GM19351 (cell line): ENCODE measurements around the gene ATRX.
"Not testable (repeated sequence)": the region's sequence is repeated elsewhere in the genome, so short reads cannot be mapped to it uniquely, and the experiment has no call there.

Experiments used
- ATAC-seq: cut with Tn5 transposase; IDR thresholded peaks from one replicate; pipeline ENCODE4 v1.9.1; 2021; ENCODE audit warnings: mild to moderate bottlenecking, moderate library complexity; ENCODE audit not compliant: unreplicated experiment

ATRX gene

GRCh38 chrX:77731821-77732419 lies 54.1 kb downstream of the ATRX start:
- no peak for ATAC-seq

GRCh38 chrX:77726095-77726494 lies 59.9 kb downstream of the ATRX start:
- ATAC-seq, result not testable (repeated sequence)

GRCh38 chrX:77723681-77724080 lies 62.3 kb downstream of the ATRX start:
- ATAC-seq, result no peak

- ATAC-seq, result no peak
These were observed 66.6 kb downstream of the ATRX start for GRCh38 chrX:77719388-77719787.

GRCh38 chrX:77704881-77705280 lies 81.1 kb downstream of the ATRX start:
- ATAC-seq, result no peak

- no peak for ATAC-seq
These were observed 87.8 kb downstream of the ATRX start for GRCh38 chrX:77698242-77698641.

GRCh38 chrX:77694491-77694890 lies 91.5 kb downstream of the ATRX start:
- ATAC-seq, result no peak

- no peak for ATAC-seq
These were observed 92.4 kb downstream of the ATRX start for GRCh38 chrX:77693594-77693993.

GRCh38 chrX:77691916-77692315 lies 94.1 kb downstream of the ATRX start:
- ATAC-seq, result no peak

- ATAC-seq, result no peak
These were observed 96.6 kb downstream of the ATRX start for GRCh38 chrX:77689376-77689775.

- not testable (repeated sequence) for ATAC-seq
These were observed 100.3 kb downstream of the ATRX start for GRCh38 chrX:77685683-77686082.

- ATAC-seq, result no peak
These were observed 106.9 kb downstream of the ATRX start for GRCh38 chrX:77679144-77679543.

- no peak for ATAC-seq
These were observed 110.0 kb downstream of the ATRX start for GRCh38 chrX:77675986-77676385.

- ATAC-seq, result no peak
These were observed 117.4 kb downstream of the ATRX start for GRCh38 chrX:77668391-77669237.

- ATAC-seq, result no peak
These were observed 127.1 kb downstream of the ATRX start for GRCh38 chrX:77658886-77659285.

GRCh38 chrX:77652095-77652494 lies 133.9 kb downstream of the ATRX start:
- no peak for ATAC-seq

- ATAC-seq, result peak; percentile 90
These were observed 145.3 kb downstream of the ATRX start for GRCh38 chrX:77640702-77641101.

- no peak for ATAC-seq
These were observed 146.2 kb downstream of the ATRX start for GRCh38 chrX:77639820-77640219.

GRCh38 chrX:77638397-77638796 lies 147.6 kb downstream of the ATRX start:
- no peak for ATAC-seq

- ATAC-seq, result no peak
These were observed 150.6 kb downstream of the ATRX start for GRCh38 chrX:77635373-77635772.

- ATAC-seq, result no peak
These were observed 157.6 kb downstream of the ATRX start for GRCh38 chrX:77628294-77629025.

- ATAC-seq, result no peak
These were observed 163.3 kb downstream of the ATRX start for GRCh38 chrX:77622672-77623071.
